OCI-LY7 (cell line): Measurements from ENCODE around the gene SIK3. TPM values are rescaled to one million over a fixed set of nuclear protein-coding genes. Genes with fewer than 3 reads are reported as not detected.

Experiments
- BruUV-seq: library from RNA; stranded (reverse); fragments of 400-500 nt; replicated peaks from 2 replicates; lab custom pipeline; 2021; lab: Mats Ljungman, UMichigan
- CTCF ChIA-PET: fragments of 300-600 bp; sonication (Branson Sonifier 250); formaldehyde crosslinking; loops from one replicate; lab custom pipeline; 2022; ENCODE audit warnings: antibody characterized with exemption; ENCODE audit not compliant: unreplicated experiment; lab: Charles Lee
- POLR2A ChIA-PET: fragments of 300-600 bp; sonication (Branson Sonifier 250); formaldehyde crosslinking; loops from one replicate; lab custom pipeline; 2022; ENCODE audit warnings: antibody characterized with exemption; lab: Charles Lee
- DNase-seq: peaks from one replicate; pipeline ENCODE4 v3.0.0-alpha.2; 2015; ENCODE audit warnings: low spot score
- H2AFZ ChIP-seq: fragments of 200-600 bp; sonication (generic), shearing (Covaris generic); 2 replicates; pipeline ENCODE4 v1.6.1; 2014; ENCODE audit warnings: mild to moderate bottlenecking, antibody characterized with exemption, low read length, moderate library complexity
- H3K27ac ChIP-seq: fragments of 200-600 bp; sonication (generic); 2 replicates; pipeline ENCODE4 v1.5.1; 2014; ENCODE audit warnings: mixed run types, low read depth, mild to moderate bottlenecking, moderate library complexity, low read length, inconsistent platforms; ENCODE audit not compliant: poor library complexity, severe bottlenecking
- H3K36me3 ChIP-seq: fragments of 200-600 bp; sonication (generic); 2 replicates; pipeline ENCODE4 v1.6.1; 2014; ENCODE audit warnings: mild to moderate bottlenecking, antibody characterized with exemption, low read length, moderate library complexity, mixed read lengths; ENCODE audit not compliant: insufficient read depth
- H3K4me1 ChIP-seq: fragments of 200-600 bp; sonication (generic); 2 replicates; pipeline ENCODE4 v1.5.1; 2014; ENCODE audit warnings: mild to moderate bottlenecking, low read length; ENCODE audit not compliant: insufficient read depth, poor library complexity, severe bottlenecking
- H3K4me2 ChIP-seq: fragments of 200-600 bp; sonication (generic); 2 replicates; pipeline ENCODE4 v1.6.1; 2014; ENCODE audit warnings: mild to moderate bottlenecking, low read length
- H3K4me3 ChIP-seq: fragments of 200-600 bp; sonication (generic); 2 replicates; pipeline ENCODE4 v1.5.1; 2014; ENCODE audit warnings: mild to moderate bottlenecking, low read depth, low read length; ENCODE audit not compliant: poor library complexity, severe bottlenecking
- H3K79me2 ChIP-seq: fragments of 200-600 bp; sonication (generic); 2 replicates; pipeline ENCODE4 v1.6.1; 2016; ENCODE audit warnings: low read depth, mild to moderate bottlenecking, low read length, moderate library complexity, mixed read lengths; ENCODE audit not compliant: insufficient read depth
- H3K9me2 ChIP-seq: fragments of 200-600 bp; sonication (generic); 2 replicates; pipeline ENCODE4 v1.6.1; 2016; ENCODE audit warnings: mild to moderate bottlenecking, low read length, mixed read lengths; ENCODE audit not compliant: insufficient read depth
- H3K9me3 ChIP-seq: fragments of 200-600 bp; sonication (generic); 2 replicates; pipeline ENCODE4 v1.6.1; 2014; ENCODE audit warnings: mild to moderate bottlenecking, mixed run types, low read length, mixed read lengths
- H4K20me1 ChIP-seq: fragments of 200-600 bp; sonication (generic); 2 replicates; pipeline ENCODE4 v1.6.1; 2014; ENCODE audit warnings: mild to moderate bottlenecking, antibody characterized with exemption, low read length, moderate library complexity, mixed read lengths; ENCODE audit not compliant: insufficient read depth
- CTCF ChIP-seq: fragments of 200-600 bp; sonication (generic); conservative IDR thresholded peaks from 2 replicates; pipeline ENCODE4 v1.5.1; 2014; ENCODE audit warnings: mild to moderate bottlenecking, antibody characterized with exemption, low read length, moderate library complexity, mixed read lengths
- EZH2phosphoT487 ChIP-seq: fragments of 200-600 bp; sonication (generic); IDR thresholded peaks from 2 replicates; pipeline ENCODE4 v1.6.1; 2018; ENCODE audit warnings: low read depth, borderline replicate concordance, mild to moderate bottlenecking, mixed run types, antibody characterized with exemption, low read length, moderate library complexity, mixed read lengths
- intact Hi-C: fragments of 100-400 bp; cut with micrococcal nuclease; formaldehyde crosslinking; loops from one replicate; pipeline ENCODE4 v1.10.0; 2022; ENCODE audit not compliant: unreplicated experiment
- total RNA-seq, 2 experiments: library from RNA; depleted of rRNA in 1 of 2; stranded (reverse); fragments of >200 nt in 1 of 2; shearing (Covaris generic) in 1 of 2; gene quantifications; 2 replicates each; pipeline ENCODE4 v1.2.3, GENCODE V29; 2014 to 2022

The SIK3 gene
- total RNA-seq, 2 experiments from 2014 or later, result 29.3 to 72.9 TPM

GRCh38 chr11:116826751-116827431, 271.3 kb downstream of the SIK3 start:
- Histone ChIP-seq H3K9me3 (no peaks in the 10 kb centered on the region), H4K20me1 (no peaks in the 10 kb centered on the region), H3K4me3 (no peak overlapping the region), H3K36me3 (no peaks in the 10 kb centered on the region), H3K79me2 (no peaks in the 10 kb centered on the region), H3K9me2 (no peaks in the 10 kb centered on the region), H3K4me1 (no peaks in the 10 kb centered on the region), H2AFZ (no peak overlapping the region), H3K4me2 (no peak overlapping the region), H3K27ac (no peak overlapping the region)
- POLR2A ChIA-PET, result interaction anchor here (0.8 kb wide), 1 partner anchor 33 kb away, joined by 4 read pairs; no protein-coding TSS in a partner anchor
- BruUV-seq, result no TSS peak
- CTCF ChIA-PET, result interaction anchor here (0.6 kb wide), 1 partner anchor 403 kb away, joined by 3 read pairs; no protein-coding TSS in a partner anchor
- TF ChIP-seq CTCF (no peak), EZH2phosphoT487 (no peak)
- intact Hi-C loops, result no loop called here
- DNase-seq, result no peak

- Histone ChIP-seq H3K9me3 (no peaks in the 10 kb centered on the region), H3K27ac (no peak overlapping the region), H3K9me2 (no peaks in the 10 kb centered on the region), H4K20me1 (no peaks in the 10 kb centered on the region), H2AFZ (no peak overlapping the region), H3K4me3 (no peak overlapping the region), H3K79me2 (no peaks in the 10 kb centered on the region), H3K36me3 (no peaks in the 10 kb centered on the region), H3K4me2 (no peak overlapping the region), H3K4me1 (no peaks in the 10 kb centered on the region)
- TF ChIP-seq EZH2phosphoT487 (no peak), CTCF (no peak)
- intact Hi-C loops, result no loop called here
- CTCF ChIA-PET, result no interaction called here
- POLR2A ChIA-PET, result interaction anchor here (0.8 kb wide), 1 partner anchor 32 kb away, joined by 4 read pairs; no protein-coding TSS in a partner anchor
- BruUV-seq, result no TSS peak
- no peak for DNase-seq
Measured at GRCh38 chr11:116825854-116826750, 272.1 kb downstream of the SIK3 start.
